Aorta (tissue), 5 donors: Measurements from ENCODE around the gene SMARCA5. TPM values are rescaled to one million over a fixed set of nuclear protein-coding genes. Genes with fewer than 3 reads are reported as not detected.
A peak's percentile ranks its signal among the peaks of the same experiment; 100 is the strongest.
"Not testable (repeated sequence)": the region's sequence is repeated elsewhere in the genome, so short reads cannot be mapped to it uniquely, and the experiment has no call there.

ENCODE experiments used
- ATAC-seq: fragments of 200-7000 bp; cut with Tn5 transposase; one replicate; pipeline ENCODE4 v1.9.1; 2022; ENCODE audit warnings: moderate library complexity; ENCODE audit not compliant: low FRiP score
- DNase-seq, 2 donors: peaks; one replicate each; pipeline ENCODE4 v3.0.0-alpha.2; 2020
- H3K27ac ChIP-seq, 2 donors: one replicate each; pipeline ENCODE4 v1.5.1; 2013; ENCODE audit warnings: low read length in 2 of 2, mild to moderate bottlenecking in 2 of 2, moderate library complexity in 2 of 2, control low read depth in 1 of 2, inconsistent platforms in 1 of 2, low read depth in 1 of 2
- H3K27me3 ChIP-seq, 2 donors: one replicate each; pipeline ENCODE4 v1.6.1; 2013; ENCODE audit warnings: control low read depth in 1 of 2, low read length in 1 of 2, mild to moderate bottlenecking in 1 of 2, moderate library complexity in 1 of 2; ENCODE audit not compliant: insufficient read depth in 2 of 2, control insufficient read depth in 1 of 2
- H3K36me3 ChIP-seq, 2 donors: one replicate each; pipeline ENCODE4 v1.6.1; 2013; ENCODE audit warnings: control low read depth in 1 of 2, low read length in 1 of 2, mild to moderate bottlenecking in 1 of 2; ENCODE audit not compliant: insufficient read depth in 2 of 2, control insufficient read depth in 1 of 2
- H3K4me1 ChIP-seq, 2 donors: one replicate each; pipeline ENCODE4 v1.6.1; 2013; ENCODE audit warnings: low read length in 2 of 2, control low read depth in 1 of 2, mild to moderate bottlenecking in 1 of 2, moderate library complexity in 1 of 2; ENCODE audit not compliant: insufficient read depth in 2 of 2, control insufficient read depth in 1 of 2
- H3K4me3 ChIP-seq, 2 donors: one replicate each; pipeline ENCODE4 v1.5.1; 2013; ENCODE audit warnings: low read length in 2 of 2, control low read depth in 1 of 2, mild to moderate bottlenecking in 1 of 2
- H3K9me3 ChIP-seq: one replicate; pipeline ENCODE4 v1.6.1; 2013; ENCODE audit warnings: mild to moderate bottlenecking, low read length; ENCODE audit not compliant: control insufficient read depth
- WGBS, 2 donors: extraction: QIAGEN DNeasy Blood & Tissue Kit; methylation state at CpG; one replicate each; pipeline ENCODE4 v1.1.7; 2013; 5-methylcytosine and 5-hydroxymethylcytosine counted together
- intact Hi-C, 2 donors: fragments of 100-400 bp; cut with DNase I; formaldehyde crosslinking; loops; one replicate each; pipeline versions ENCODE4 v1.14.2 to v1.15.0; 2022
- polyA plus RNA-seq, 2 donors: library from polyadenylated mRNA; stranded (reverse); fragments of 200-250 nt; gene quantifications; one replicate each; pipeline ENCODE4 v1.2.3, GENCODE V29; 2013
- total RNA-seq, 2 donors: library from RNA; stranded (reverse); fragmentation: NEBNext Ultra II Directional; extraction: Animal tissue kit (Norgen Biotek cat#: 25700); gene quantifications; one replicate each; pipeline ENCODE4 v1.2.1, GENCODE V29; 2021
- donor health status: healthy with polysubstance abuse.
- donor health status: Bipolar disorder and iron deficiency.
- donor health status: DM: no; HTN: no; CAD: no.
- donor health status: DM: no; HTN: no; CAD: no.
- donor health status: DM: yes; HTN: yes; CAD: no.

The SMARCA5 gene
- total and polyA plus RNA-seq, 4 donors = 12.5 to 43.3 (median 27.4) TPM

DNA sequence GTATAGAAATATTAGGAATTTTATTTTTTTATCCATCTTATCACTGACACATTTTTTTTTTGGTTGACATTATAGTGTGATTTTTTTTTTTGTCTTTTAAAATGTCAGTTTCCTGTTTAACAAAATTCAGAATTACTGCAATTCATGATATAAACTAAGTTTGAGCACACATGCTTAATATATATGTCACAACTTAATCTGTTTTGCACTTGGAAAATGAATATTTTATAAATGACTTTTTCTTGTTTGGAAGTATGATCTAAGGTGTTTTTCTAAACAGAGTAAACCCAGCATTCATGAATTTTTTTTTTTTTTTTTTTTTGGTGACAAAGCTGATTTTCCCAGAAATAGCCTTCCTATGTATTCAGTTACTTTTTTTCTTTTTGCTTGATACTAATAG lies 2.4 kb downstream of the SMARCA5 start:
- intact Hi-C loops = no loop called here
- Histone ChIP-seq H3K36me3 (no peaks in the 10 kb centered on the region), H3K4me1 (peaks cover 0 to 3% of the 10 kb centered on the region in 2 donors), H3K27ac (no peak overlapping the region), H3K27me3 (no peaks in the 10 kb centered on the region), H3K9me3 (no peaks in the 10 kb centered on the region), H3K4me3 (peak overlapping the region in 1 of 2 donors; percentile 18)
- DNase-seq = no peak
- ATAC-seq = no peak

- H3K9me3 ChIP-seq = no peaks in the 10 kb centered on the region
- H3K36me3 ChIP-seq = no peaks in the 10 kb centered on the region
- WGBS, 2 donors = 67 to 73% methylated on average over 2 of the region's 2 CpGs
- DNase-seq (no peak), ATAC-seq (no peak)
- H3K27me3 ChIP-seq = no peaks in the 10 kb centered on the region
- H3K27ac ChIP-seq = no peak overlapping the region
- H3K4me1 ChIP-seq = peaks cover 0 to 3% of the 10 kb centered on the region in 2 donors
- H3K4me3 ChIP-seq = no peak overlapping the region
- intact Hi-C loops = no loop called here
These were observed 4.3 kb downstream of the SMARCA5 start for GRCh38 chr4:143517764-143518163.

GRCh38 chr4:143524211-143524610 lies 10.7 kb downstream of the SMARCA5 start:
- Histone ChIP-seq H3K27me3 (no peaks in the 10 kb centered on the region), H3K4me1 (no peaks in the 10 kb centered on the region), H3K36me3 (peaks cover 0 to 2% of the 10 kb centered on the region in 2 donors), H3K4me3 (no peak overlapping the region), H3K9me3 (no peaks in the 10 kb centered on the region), H3K27ac (no peak overlapping the region)
- DNase-seq (no peak), ATAC-seq (no peak)
- 80 to 83% methylated on average over 4 of the region's 4 CpGs for WGBS, 2 donors
- intact Hi-C loops = no loop called here

DNA sequence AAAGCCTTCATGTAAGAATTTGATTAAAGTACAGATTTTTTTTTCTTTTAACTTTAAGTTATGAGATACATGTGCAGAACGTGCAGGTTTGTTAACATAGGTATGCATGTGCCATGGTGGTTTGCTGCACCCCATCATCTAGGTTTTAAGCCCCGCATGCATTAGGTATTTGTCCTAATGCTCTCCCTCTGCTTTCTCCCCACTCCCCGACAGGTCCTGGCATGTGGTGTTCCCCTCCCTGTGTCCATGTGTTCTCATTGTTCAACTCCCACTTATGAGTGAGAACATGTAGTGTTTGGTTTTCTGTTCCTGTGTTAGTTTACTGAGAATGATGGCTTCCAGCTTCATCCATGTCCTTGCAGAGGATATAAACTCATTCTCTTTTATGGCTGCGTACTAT lies 14.5 kb downstream of the SMARCA5 start:
- H3K4me3 ChIP-seq, H3K36me3 ChIP-seq, DNase-seq, H3K9me3 ChIP-seq, intact Hi-C loops, H3K27me3 ChIP-seq, H3K4me1 ChIP-seq, ATAC-seq, H3K27ac ChIP-seq: not testable (repeated sequence)
- 86 to 92% methylated on average over 4 of the region's 4 CpGs for WGBS, 2 donors

GRCh38 chr4:143531380-143531779 lies 17.9 kb downstream of the SMARCA5 start:
- no peak overlapping the region for H3K27ac ChIP-seq
- H3K4me3 ChIP-seq = no peak overlapping the region
- no peaks in the 10 kb centered on the region for H3K9me3 ChIP-seq
- peaks cover 4 to 7% of the 10 kb centered on the region in 2 donors for H3K36me3 ChIP-seq
- no peak for DNase-seq
- no peak for ATAC-seq
- no peaks in the 10 kb centered on the region for H3K4me1 ChIP-seq
- intact Hi-C loops = no loop called here
- H3K27me3 ChIP-seq = no peaks in the 10 kb centered on the region
- WGBS, 2 donors = 17 to 35% methylated on average over 1 of the region's 1 CpG

- Histone ChIP-seq H3K9me3 (no peaks in the 10 kb centered on the region), H3K36me3 (peaks cover 4 to 7% of the 10 kb centered on the region in 2 donors), H3K4me1 (no peaks in the 10 kb centered on the region), H3K4me3 (no peak overlapping the region), H3K27ac (no peak overlapping the region), H3K27me3 (no peaks in the 10 kb centered on the region)
- intact Hi-C loops = no loop called here
- 85 to 86% methylated on average over 2 of the region's 2 CpGs for WGBS, 2 donors
- ATAC-seq (no peak), DNase-seq (no peak)
These were observed 18.4 kb downstream of the SMARCA5 start for GRCh38 chr4:143531788-143532491.

GRCh38 chr4:143538979-143539669 lies 25.6 kb downstream of the SMARCA5 start:
- Histone ChIP-seq H3K27me3 (no peaks in the 10 kb centered on the region), H3K27ac (no peak overlapping the region), H3K9me3 (no peaks in the 10 kb centered on the region), H3K36me3 (peaks cover 2 to 5% of the 10 kb centered on the region in 2 donors), H3K4me3 (no peak overlapping the region), H3K4me1 (no peaks in the 10 kb centered on the region)
- ATAC-seq = no peak
- intact Hi-C loops = no loop called here
- WGBS, 2 donors = 91 to 98% methylated on average over 4 of the region's 4 CpGs
- DNase-seq = no peak

GRCh38 chr4:143539670-143540023 lies 26.1 kb downstream of the SMARCA5 start:
- DNase-seq = no peak
- H3K36me3 ChIP-seq = peaks cover 2 to 5% of the 10 kb centered on the region in 2 donors
- no peak for ATAC-seq
- H3K27me3 ChIP-seq = no peaks in the 10 kb centered on the region
- no peak overlapping the region for H3K4me3 ChIP-seq
- 98% methylated on average over 3 of the region's 3 CpGs for WGBS, 2 donors
- intact Hi-C loops = no loop called here
- H3K4me1 ChIP-seq = no peaks in the 10 kb centered on the region
- H3K9me3 ChIP-seq = no peaks in the 10 kb centered on the region
- H3K27ac ChIP-seq = no peak overlapping the region

DNA sequence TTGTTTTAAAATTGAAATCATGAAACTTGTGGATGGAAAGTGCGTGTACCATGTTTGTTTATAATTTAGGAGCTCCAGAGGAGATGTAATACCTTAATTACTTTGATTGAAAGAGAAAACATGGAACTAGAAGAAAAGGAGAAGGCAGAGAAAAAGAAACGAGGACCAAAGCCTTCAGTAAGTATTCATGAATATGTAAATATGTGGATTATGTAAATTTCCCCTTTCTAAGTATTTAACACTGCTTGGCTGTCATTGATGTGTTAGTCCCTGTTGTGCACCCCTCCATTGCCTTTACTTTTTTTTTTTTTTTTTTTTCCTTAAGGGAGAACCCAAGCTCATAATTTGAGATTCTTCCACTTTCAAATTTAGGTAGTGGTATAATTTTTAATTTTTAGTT lies 36.4 kb downstream of the SMARCA5 start:
- 89 to 91% methylated on average over 2 of the region's 2 CpGs for WGBS, 2 donors
- intact Hi-C loops = loop anchor here in 1 of 2 donors (10.0 kb wide), 1 partner anchor 355 kb away; the partner anchor contains the start of gene GYPE
- Histone ChIP-seq H3K36me3 (peaks cover 2 to 3% of the 10 kb centered on the region in 2 donors), H3K4me3 (no peak overlapping the region), H3K9me3 (no peaks in the 10 kb centered on the region), H3K27ac (no peak overlapping the region), H3K27me3 (no peaks in the 10 kb centered on the region), H3K4me1 (peaks cover 0 to 2% of the 10 kb centered on the region in 2 donors)
- ATAC-seq = no peak
- no peak for DNase-seq
